Upper lobe of left lung (tissue), 4 donors: Measurements from ENCODE around the gene ATP2A2.

ENCODE experiments used
- EP300 ChIP-seq, 4 donors: sonication (generic); formaldehyde crosslinking; IDR thresholded peaks; one replicate each; pipeline ENCODE4 v1.5.1; 2017; ENCODE audit warnings: antibody characterized with exemption in 4 of 4, control low read depth in 2 of 4
- POLR2A ChIP-seq, 4 donors: fragments of 450-650 bp; IDR thresholded peaks; one replicate each; pipeline ENCODE4 v1.5.1; 2016 to 2017; ENCODE audit warnings: antibody characterized with exemption in 4 of 4, mild to moderate bottlenecking in 2 of 4
- TF ChIP-seq, protein P1 (sequence below), 6 experiments: fragments of 450-650 bp in 4 of 6; fragments of 200-600 bp in 2 of 6; sonication (generic) in 2 of 6; IDR thresholded peaks; one replicate each; pipeline ENCODE4 v1.5.1; 2016 to 2019; ENCODE audit warnings: antibody characterized with exemption in 6 of 6

DNA sequence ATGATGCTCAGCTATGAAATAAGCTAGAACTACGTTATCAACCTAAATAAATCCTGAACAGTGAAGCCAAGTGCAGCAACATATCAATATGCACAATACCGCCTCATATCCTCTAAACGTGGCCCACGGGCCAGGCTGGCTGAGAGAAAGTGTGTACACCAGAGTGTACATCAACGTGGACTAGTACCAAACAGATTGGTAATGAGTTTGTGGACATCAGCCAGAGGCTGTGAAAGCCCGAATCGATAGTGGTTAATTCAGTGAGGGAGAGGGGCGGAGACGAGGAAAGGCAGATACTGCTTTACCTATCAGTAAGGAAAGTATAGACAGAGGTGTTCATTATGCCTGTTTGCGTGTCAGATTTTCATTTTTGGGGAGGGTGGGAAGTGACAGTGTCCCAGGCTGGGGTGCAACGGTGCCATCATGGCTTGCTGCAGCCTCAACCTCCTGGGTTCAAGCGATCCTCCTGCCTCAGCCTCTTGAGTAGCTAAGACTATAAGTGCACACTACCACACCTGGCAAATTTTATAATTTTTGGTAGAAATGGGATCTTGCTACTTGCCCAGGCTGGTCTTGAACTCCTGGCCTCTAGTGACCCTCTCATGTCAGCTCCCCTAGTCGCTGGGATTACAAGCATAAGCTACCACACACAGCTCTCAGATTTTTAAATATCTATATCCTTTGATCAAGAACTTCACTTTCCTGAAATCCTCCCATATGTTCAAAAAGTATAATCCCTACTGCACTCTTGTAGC, 72.3 kb downstream of the ATP2A2 start:
- TF ChIP-seq, protein P1, sequence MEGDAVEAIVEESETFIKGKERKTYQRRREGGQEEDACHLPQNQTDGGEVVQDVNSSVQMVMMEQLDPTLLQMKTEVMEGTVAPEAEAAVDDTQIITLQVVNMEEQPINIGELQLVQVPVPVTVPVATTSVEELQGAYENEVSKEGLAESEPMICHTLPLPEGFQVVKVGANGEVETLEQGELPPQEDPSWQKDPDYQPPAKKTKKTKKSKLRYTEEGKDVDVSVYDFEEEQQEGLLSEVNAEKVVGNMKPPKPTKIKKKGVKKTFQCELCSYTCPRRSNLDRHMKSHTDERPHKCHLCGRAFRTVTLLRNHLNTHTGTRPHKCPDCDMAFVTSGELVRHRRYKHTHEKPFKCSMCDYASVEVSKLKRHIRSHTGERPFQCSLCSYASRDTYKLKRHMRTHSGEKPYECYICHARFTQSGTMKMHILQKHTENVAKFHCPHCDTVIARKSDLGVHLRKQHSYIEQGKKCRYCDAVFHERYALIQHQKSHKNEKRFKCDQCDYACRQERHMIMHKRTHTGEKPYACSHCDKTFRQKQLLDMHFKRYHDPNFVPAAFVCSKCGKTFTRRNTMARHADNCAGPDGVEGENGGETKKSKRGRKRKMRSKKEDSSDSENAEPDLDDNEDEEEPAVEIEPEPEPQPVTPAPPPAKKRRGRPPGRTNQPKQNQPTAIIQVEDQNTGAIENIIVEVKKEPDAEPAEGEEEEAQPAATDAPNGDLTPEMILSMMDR (IDR thresholded peaks at IDR 0.05), result no peak
- TF ChIP-seq EP300 (IDR thresholded peaks at IDR 0.05) (no peak), POLR2A (IDR thresholded peaks at IDR 0.05) (no peak)
